Measurements from ENCODE around the gene HOXC13.

DNA sequence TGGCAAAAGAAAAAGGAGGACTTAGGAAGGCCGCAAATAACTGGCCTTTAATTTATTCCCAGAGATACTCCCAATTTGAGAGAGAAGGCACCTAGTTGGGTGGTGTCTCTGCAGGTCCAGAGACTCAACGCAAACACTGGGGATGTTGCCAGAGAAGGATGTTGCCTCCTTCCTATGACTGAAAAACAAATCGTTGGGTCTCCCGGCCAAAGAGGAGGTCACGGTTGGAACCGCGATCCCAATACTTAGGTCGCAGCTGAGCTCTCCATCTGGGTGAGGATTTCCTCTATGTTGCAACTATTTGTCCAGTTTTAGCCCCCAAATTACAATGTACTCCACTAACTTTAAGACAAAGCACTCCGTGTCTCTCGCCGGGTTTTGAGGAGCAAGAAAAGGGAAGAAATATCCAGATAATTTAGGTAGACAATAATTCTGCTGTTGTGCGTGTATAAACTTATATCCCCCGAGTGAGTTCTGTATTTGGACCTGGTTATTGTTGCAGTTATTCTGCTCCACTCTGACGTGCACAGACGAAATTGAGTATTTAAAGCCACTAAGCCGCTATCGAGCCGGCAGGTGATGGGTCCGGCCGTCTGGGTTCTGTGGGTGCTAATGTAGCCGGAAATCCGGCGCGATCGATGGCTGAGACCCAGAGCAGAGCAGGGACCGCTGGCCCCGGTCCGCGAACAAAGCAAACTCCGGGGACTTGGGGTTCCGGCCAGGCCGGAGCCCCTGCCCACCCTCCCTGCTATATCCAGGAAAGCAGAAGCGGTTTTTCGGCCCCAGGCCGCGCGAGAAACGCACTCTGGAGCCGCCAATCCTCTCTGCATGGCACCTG is 21.8 kb downstream of the HOXC13 start:
- TF ChIP-seq TARDBP (IDR thresholded peaks at IDR 0.05) (no peak), ELF4 (IDR thresholded peaks at IDR 0.05) (no peak), FOXK2 (IDR thresholded peaks at IDR 0.05) (no peak), NFRKB (IDR thresholded peaks at IDR 0.05) (no peak), HDGF (IDR thresholded peaks at IDR 0.05; ENCODE audit: borderline replicate concordance) (no peak), SP1 (IDR thresholded peaks at IDR 0.05) (no peak), SUZ12 (IDR thresholded peaks at IDR 0.05) (no peak)
- TF ChIP-seq, protein P1, sequence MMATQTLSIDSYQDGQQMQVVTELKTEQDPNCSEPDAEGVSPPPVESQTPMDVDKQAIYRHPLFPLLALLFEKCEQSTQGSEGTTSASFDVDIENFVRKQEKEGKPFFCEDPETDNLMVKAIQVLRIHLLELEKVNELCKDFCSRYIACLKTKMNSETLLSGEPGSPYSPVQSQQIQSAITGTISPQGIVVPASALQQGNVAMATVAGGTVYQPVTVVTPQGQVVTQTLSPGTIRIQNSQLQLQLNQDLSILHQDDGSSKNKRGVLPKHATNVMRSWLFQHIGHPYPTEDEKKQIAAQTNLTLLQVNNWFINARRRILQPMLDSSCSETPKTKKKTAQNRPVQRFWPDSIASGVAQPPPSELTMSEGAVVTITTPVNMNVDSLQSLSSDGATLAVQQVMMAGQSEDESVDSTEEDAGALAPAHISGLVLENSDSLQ (IDR thresholded peaks at IDR 0.05): no peak

Measured in HEK293T (cell line).